Measurements from ENCODE around the gene PLXNA4. TPM values are rescaled to one million over a fixed set of nuclear protein-coding genes. Genes with fewer than 3 reads are reported as not detected.

PLXNA4 gene
- total and polyA plus RNA-seq, 4 donors: 0.04 to 1.1 (median 0.41) TPM

- TF ChIP-seq CTCF (IDR thresholded peaks at IDR 0.05; ENCODE audit: low read depth, low read length, missing input control): no peak
Observed at GRCh38 chr7:132625651-132626050, 49.4 kb upstream of the PLXNA4 start (continued).

GRCh38 chr7:132622081-132622480 lies 45.8 kb upstream of the PLXNA4 start:
- 89% methylated on average over 4 of the region's 4 CpGs for WGBS
- TF ChIP-seq MAX (IDR thresholded peaks at IDR 0.05): no peak
- no peak for TF ChIP-seq EGR1 (IDR thresholded peaks at IDR 0.05; ENCODE audit: low read depth in 2 of 2)
- TF ChIP-seq ZBTB33 (IDR thresholded peaks at IDR 0.05): no peak
- TF ChIP-seq NR2F2 (IDR thresholded peaks at IDR 0.05): no peak
- TF ChIP-seq YY1 (IDR thresholded peaks at IDR 0.05): no peak
- TF ChIP-seq RXRA (IDR thresholded peaks at IDR 0.05): no peak
- TF ChIP-seq JUND (IDR thresholded peaks at IDR 0.05): no peak
- TF ChIP-seq RAD21 (IDR thresholded peaks at IDR 0.05): no peak
- no peak for TF ChIP-seq HNF4A (conservative IDR thresholded peaks at IDR 0.05)
- no peak for TF ChIP-seq ATF3 (IDR thresholded peaks at IDR 0.05)
- TF ChIP-seq HNF4G (IDR thresholded peaks at IDR 0.05): no peak
- no peak for TF ChIP-seq GABPA (IDR thresholded peaks at IDR 0.05 in 1 of 2, conservative IDR thresholded peaks at IDR 0.05 in 1 of 2)
- TF ChIP-seq CTCF (IDR thresholded peaks at IDR 0.05; ENCODE audit: low read depth, low read length, missing input control): no peak
- TF ChIP-seq TAF1 (conservative IDR thresholded peaks at IDR 0.05): no peak
- no peak for TF ChIP-seq SP1 (IDR thresholded peaks at IDR 0.05)
- TF ChIP-seq FOXA1 (IDR thresholded peaks at IDR 0.05): no peak
- no peak for TF ChIP-seq FOXA2 (IDR thresholded peaks at IDR 0.05)
- H3K4me3 ChIP-seq (ENCODE audit: low read depth in 1 of 3, low read length in 3 of 3): no peak overlapping the region
- H3K36me3 ChIP-seq (ENCODE audit: control insufficient read depth in 4 of 4, insufficient read depth in 3 of 4, low read depth in 1 of 4, low read length in 3 of 4): no peaks in the 10 kb centered on the region
- DNase-seq (ENCODE audit: low spot score): no peak
- no peak overlapping the region for H3K9ac ChIP-seq (ENCODE audit: low read depth in 1 of 2, low read length in 2 of 2)
- peaks cover 0 to 2% (median under 1%) of the 10 kb centered on the region in 4 donors for H3K9me3 ChIP-seq (ENCODE audit: control insufficient read depth in 4 of 4, low read length in 3 of 4)
- no peaks in the 10 kb centered on the region for H3K4me1 ChIP-seq (ENCODE audit: control insufficient read depth in 4 of 4, insufficient read depth in 4 of 4, low read length in 3 of 4)
- no peaks in the 10 kb centered on the region for H3K27me3 ChIP-seq (ENCODE audit: control insufficient read depth in 4 of 4, insufficient read depth in 4 of 4, low read length in 3 of 4)
- no peak overlapping the region for H3K27ac ChIP-seq (ENCODE audit: low read depth in 1 of 2, low read length in 2 of 2)
